ENCODE results near the gene DNAH2.

DNA sequence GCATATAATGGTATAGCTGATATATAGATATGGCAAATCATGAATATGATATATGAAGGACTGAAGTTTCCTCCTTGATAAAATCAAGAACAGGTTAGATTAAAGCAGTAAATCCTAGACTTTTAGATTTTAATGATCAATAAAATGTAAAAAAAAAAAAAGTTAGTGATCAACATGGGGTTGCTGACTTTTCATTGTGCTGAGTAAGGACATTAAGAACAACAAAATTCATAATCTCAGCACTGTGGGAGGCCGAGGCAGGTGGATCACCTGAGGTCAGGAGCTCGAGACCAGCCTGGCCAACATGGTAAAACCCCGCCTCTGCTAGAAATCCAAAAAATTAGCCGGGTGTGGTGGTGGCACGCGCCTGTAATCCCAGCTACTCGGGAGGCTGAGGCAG is 160.7 kb downstream of the DNAH2 start:
- TF ChIP-seq CTCF (IDR thresholded peaks at IDR 0.05) (no peak), USF2 (CRISPR knock-in tag; IDR thresholded peaks at IDR 0.05) (no peak), ZNF121 (CRISPR knock-in tag; IDR thresholded peaks at IDR 0.05) (no peak), SOX15 (CRISPR knock-in tag; IDR thresholded peaks at IDR 0.05) (no peak)
- TF ChIP-seq, protein P1, sequence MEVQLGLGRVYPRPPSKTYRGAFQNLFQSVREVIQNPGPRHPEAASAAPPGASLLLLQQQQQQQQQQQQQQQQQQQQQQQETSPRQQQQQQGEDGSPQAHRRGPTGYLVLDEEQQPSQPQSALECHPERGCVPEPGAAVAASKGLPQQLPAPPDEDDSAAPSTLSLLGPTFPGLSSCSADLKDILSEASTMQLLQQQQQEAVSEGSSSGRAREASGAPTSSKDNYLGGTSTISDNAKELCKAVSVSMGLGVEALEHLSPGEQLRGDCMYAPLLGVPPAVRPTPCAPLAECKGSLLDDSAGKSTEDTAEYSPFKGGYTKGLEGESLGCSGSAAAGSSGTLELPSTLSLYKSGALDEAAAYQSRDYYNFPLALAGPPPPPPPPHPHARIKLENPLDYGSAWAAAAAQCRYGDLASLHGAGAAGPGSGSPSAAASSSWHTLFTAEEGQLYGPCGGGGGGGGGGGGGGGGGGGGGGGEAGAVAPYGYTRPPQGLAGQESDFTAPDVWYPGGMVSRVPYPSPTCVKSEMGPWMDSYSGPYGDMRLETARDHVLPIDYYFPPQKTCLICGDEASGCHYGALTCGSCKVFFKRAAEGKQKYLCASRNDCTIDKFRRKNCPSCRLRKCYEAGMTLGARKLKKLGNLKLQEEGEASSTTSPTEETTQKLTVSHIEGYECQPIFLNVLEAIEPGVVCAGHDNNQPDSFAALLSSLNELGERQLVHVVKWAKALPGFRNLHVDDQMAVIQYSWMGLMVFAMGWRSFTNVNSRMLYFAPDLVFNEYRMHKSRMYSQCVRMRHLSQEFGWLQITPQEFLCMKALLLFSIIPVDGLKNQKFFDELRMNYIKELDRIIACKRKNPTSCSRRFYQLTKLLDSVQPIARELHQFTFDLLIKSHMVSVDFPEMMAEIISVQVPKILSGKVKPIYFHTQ (CRISPR knock-in tag; IDR thresholded peaks at IDR 0.05) = no peak
- TF ChIP-seq, protein P2, sequence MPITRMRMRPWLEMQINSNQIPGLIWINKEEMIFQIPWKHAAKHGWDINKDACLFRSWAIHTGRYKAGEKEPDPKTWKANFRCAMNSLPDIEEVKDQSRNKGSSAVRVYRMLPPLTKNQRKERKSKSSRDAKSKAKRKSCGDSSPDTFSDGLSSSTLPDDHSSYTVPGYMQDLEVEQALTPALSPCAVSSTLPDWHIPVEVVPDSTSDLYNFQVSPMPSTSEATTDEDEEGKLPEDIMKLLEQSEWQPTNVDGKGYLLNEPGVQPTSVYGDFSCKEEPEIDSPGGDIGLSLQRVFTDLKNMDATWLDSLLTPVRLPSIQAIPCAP (CRISPR knock-in tag; IDR thresholded peaks at IDR 0.05) = no peak
- TF ChIP-seq, protein P3, sequence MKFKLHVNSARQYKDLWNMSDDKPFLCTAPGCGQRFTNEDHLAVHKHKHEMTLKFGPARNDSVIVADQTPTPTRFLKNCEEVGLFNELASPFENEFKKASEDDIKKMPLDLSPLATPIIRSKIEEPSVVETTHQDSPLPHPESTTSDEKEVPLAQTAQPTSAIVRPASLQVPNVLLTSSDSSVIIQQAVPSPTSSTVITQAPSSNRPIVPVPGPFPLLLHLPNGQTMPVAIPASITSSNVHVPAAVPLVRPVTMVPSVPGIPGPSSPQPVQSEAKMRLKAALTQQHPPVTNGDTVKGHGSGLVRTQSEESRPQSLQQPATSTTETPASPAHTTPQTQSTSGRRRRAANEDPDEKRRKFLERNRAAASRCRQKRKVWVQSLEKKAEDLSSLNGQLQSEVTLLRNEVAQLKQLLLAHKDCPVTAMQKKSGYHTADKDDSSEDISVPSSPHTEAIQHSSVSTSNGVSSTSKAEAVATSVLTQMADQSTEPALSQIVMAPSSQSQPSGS (CRISPR knock-in tag; IDR thresholded peaks at IDR 0.05; ENCODE audit: borderline replicate concordance, low read depth) = no peak
